ENCODE data around the gene ALG1L2. TPM values are rescaled to one million over a fixed set of nuclear protein-coding genes. Genes with fewer than 3 reads are reported as not detected.
"Not testable (repeated sequence)": the region's sequence is repeated elsewhere in the genome, so short reads cannot be mapped to it uniquely, and the experiment has no call there.

The ALG1L2 gene, protein sequence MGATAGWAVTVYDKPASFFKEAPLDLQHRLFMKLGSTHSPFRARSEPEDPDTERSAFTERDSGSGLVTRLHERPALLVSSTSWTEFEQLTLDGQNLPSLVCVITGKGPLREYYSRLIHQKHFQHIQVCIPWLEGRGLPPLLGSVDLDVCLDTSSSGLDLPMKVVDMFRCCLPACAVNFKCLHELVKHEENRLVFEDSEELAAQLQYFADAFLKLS
- polyA plus RNA-seq: 1.1 TPM

DNA sequence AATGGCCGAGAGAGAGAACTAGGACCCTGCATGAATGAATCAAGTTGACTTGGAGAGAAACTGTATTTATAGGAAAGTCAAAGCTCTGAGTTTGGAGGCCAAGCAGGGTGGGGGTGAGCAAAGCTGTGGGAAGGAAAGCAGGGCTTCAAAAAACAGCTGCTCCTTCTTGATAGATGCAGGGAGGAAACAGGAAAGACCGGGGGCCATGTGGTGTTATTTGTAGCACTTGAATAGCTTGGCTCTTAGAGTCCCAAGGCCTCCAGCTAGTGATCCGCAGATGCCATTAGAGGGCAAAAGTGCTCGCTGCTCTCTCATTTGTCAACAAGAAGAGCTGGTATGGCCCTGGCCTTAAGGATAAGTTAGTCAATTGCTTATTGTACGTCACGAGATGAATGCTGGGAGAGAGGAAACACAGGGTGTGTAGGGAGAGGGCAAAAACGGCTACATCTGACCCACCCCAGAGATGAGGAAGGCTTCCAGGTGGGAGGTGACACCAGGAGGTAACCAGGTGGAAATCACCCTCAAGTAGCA is at the start of gene ALG1L2:
Gene ALG1L2, plus strand, starts transcription at position 481 of the 531 bp plus-strand sequence. CDS start 186 bp downstream, outside the sequence.
- Mint-ChIP-seq H3K9me3 (no peaks in the 10 kb centered on the region), H3K4me1 (no peaks in the 10 kb centered on the region), H3K27ac (peak within 1 kb of the TSS in 1 of 3 donors; percentile 54), H3K36me3 (peaks cover 2% of the 10 kb centered on the region), H3K4me3 (no peak within 1 kb of the TSS), H3K27me3 (peaks cover 30% of the 10 kb centered on the region)

DNA sequence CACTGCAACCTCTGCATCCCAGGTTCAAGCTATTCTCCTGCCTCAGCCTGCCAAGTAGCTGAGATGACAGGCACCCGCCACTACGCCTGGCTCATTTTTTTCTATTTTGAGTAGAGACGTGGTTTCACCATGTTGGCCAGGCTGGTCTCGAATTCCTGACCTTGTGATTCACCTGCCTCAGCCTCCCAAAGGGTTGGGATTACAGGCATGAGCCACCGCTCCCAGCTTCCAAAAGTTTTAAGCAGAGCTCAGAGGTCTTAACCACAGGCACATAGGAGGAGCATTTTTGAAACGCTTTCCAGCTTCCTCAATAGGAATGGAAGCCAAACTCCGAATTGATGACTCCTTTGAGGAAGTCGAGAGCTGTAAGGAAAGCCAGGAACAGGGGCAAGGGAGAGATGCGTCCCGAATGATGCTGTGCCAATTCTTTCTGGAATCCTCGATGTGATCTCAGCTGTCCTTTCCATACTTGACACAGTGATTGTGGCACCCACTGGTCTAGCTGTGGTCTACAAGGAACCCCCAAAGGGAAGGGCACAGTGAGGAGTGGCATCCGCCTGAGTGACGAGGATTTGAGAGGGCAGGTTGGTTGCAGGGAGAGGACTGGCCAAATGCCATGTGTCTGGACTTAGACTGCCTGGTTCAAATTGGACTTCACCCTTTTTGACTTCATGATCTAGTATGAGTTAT is 44.4 kb upstream of the ALG1L2 start:
- H3K27ac Mint-ChIP-seq, H3K4me3 Mint-ChIP-seq: not testable (repeated sequence)

DNA sequence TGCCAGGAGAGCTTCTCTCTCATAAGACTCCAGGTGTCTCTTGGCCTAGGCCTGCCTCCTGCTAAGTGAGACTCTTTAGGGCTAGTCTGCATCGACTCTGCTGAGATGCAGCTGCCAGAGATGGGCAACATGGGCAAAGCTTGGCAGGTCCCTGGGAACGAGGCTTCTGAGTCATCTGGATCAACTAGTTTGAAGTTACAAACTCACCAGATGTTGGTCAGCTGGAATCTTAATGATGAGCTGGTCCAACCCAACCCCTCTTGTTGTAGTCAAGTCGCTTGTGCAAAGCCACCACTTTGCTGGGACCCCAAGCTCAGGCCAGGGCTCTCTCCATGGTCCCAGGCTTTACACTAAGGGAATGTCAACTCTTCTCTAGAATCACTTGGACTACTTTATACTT is 38.9 kb upstream of the ALG1L2 start:
- not testable (repeated sequence) for H3K36me3 Mint-ChIP-seq, H3K9me3 Mint-ChIP-seq, H3K4me3 Mint-ChIP-seq, H3K27me3 Mint-ChIP-seq
- Mint-ChIP-seq H3K4me1 (peaks cover 0 to 11% (median 11%) of the 10 kb centered on the region in 3 donors), H3K27ac (peak overlapping the region in 1 of 3 donors; percentile 31)

More for the DNA sequence above, 44.4 kb upstream of the ALG1L2 start:
- not testable (repeated sequence) for H3K27me3 Mint-ChIP-seq, H3K36me3 Mint-ChIP-seq, H3K9me3 Mint-ChIP-seq, H3K4me1 Mint-ChIP-seq

DNA sequence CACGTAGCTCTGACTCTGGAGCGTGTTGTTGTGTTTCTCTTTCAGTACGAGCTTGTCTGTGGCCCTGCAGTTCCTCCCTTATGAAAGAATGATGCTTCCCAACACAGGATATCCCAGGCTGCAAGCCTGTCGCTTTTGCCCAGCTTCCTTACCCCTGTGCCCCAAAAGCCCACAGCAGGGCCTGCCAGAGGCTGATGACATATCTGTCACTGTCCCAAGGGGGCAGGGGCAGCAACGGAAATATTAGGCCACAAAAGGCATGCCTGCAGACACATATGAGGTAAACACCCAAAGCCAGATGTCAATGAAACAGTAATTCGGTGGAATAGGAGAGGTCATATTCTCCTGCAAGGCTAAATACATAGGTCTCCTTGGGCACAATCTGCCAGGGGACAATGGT is 38.0 kb upstream of the ALG1L2 start:
- Mint-ChIP-seq H3K4me1 (peaks cover 0 to 11% (median 11%) of the 10 kb centered on the region in 3 donors), H3K4me3 (peak overlapping the region in 1 of 4 donors; percentile 25)
- H3K9me3 Mint-ChIP-seq, H3K27ac Mint-ChIP-seq, H3K36me3 Mint-ChIP-seq, H3K27me3 Mint-ChIP-seq: not testable (repeated sequence)

DNA sequence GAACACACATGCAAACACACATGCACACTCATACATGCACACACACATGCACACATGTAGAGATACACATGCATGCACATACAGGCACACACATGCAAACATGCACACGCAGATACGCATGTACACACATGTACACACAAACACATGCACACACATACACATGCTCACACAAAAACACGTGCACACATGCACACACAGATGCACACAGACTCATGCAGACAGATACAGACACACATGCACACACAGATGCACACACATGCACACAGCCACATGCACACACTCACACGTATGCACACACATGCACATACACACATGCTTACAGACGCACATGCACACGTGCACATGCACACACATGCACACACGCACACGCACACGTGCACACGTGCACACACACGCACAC is 37.3 kb upstream of the ALG1L2 start:
- H3K4me1 Mint-ChIP-seq: peaks cover 0 to 11% (median 11%) of the 10 kb centered on the region in 3 donors

DNA sequence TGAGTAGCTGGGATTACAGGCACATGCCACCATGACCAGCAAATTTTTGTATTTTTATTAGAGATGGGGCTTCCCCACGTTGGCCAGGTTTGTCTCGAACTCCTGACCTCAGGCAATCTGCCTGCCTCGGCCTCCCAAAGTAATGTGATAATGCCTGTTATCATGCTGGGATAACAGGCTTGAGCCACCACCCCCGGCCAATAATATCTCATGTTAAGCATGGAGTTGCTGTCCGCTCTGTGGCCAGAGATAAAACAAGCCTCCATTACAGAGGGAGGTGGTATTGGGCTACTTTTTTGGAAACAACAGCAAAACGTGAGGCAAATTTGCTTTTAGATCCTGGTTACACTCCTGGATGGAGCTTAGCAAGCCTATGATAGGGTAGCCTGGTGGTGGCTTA is 32.9 kb upstream of the ALG1L2 start:
- no peaks in the 10 kb centered on the region for H3K9me3 Mint-ChIP-seq
- peaks cover 2% of the 10 kb centered on the region for H3K27me3 Mint-ChIP-seq
- H3K4me1 Mint-ChIP-seq: peaks cover 0 to 6% (median 6%) of the 10 kb centered on the region in 3 donors
- H3K27ac Mint-ChIP-seq: no peak overlapping the region
- H3K36me3 Mint-ChIP-seq: no peaks in the 10 kb centered on the region
- H3K4me3 Mint-ChIP-seq: no peak overlapping the region

More for the DNA sequence above, 37.3 kb upstream of the ALG1L2 start:
- Mint-ChIP-seq H3K4me3 (no peak overlapping the region), H3K27me3 (peaks cover 7% of the 10 kb centered on the region), H3K36me3 (no peaks in the 10 kb centered on the region), H3K27ac (peak overlapping the region in 1 of 3 donors; percentile 15), H3K9me3 (no peaks in the 10 kb centered on the region)

DNA sequence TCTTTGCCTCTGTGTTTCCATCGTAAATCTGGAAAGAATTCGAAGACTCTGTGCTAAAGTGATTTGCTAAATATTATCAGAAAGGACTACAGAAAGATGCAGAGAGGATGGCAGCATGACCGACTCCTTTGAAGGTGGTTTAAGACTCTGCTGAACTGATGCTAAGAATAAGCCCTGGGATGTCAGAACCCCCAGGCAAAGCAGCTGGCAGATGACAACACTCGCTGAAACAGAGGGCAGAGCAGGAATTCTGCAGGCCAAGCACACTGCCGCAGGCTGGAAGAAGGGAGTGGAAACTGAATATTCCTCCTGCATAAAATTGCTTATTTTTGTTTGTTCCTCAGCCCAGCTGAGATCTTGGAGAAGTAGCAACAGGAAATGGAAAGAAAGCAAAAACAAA is 29.3 kb upstream of the ALG1L2 start:
- H3K9me3 Mint-ChIP-seq, H3K4me3 Mint-ChIP-seq, H3K4me1 Mint-ChIP-seq, H3K27me3 Mint-ChIP-seq, H3K27ac Mint-ChIP-seq, H3K36me3 Mint-ChIP-seq: not testable (repeated sequence)

DNA sequence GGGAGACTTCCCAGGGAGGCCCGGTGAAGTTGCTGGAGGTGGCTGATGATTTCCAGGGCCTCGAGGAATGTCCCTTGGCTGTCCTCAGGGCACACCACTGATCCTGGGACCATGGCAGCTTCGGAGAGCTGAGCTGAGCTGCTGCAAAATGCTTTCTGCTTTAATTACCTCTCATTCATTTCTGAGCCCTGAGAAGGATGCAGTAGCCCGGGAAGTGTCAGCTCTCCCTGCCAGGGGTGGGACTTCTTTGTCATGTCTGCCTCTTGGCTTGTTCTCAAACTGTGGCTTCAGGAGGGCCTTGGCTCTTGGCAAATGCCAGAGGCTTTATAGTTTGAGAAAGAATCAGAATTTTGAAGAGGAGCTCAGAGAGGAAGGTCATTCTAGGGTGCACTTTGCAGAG is 28.7 kb upstream of the ALG1L2 start:
- H3K36me3 Mint-ChIP-seq, H3K4me3 Mint-ChIP-seq, H3K27me3 Mint-ChIP-seq, H3K9me3 Mint-ChIP-seq, H3K27ac Mint-ChIP-seq, H3K4me1 Mint-ChIP-seq: not testable (repeated sequence)

DNA sequence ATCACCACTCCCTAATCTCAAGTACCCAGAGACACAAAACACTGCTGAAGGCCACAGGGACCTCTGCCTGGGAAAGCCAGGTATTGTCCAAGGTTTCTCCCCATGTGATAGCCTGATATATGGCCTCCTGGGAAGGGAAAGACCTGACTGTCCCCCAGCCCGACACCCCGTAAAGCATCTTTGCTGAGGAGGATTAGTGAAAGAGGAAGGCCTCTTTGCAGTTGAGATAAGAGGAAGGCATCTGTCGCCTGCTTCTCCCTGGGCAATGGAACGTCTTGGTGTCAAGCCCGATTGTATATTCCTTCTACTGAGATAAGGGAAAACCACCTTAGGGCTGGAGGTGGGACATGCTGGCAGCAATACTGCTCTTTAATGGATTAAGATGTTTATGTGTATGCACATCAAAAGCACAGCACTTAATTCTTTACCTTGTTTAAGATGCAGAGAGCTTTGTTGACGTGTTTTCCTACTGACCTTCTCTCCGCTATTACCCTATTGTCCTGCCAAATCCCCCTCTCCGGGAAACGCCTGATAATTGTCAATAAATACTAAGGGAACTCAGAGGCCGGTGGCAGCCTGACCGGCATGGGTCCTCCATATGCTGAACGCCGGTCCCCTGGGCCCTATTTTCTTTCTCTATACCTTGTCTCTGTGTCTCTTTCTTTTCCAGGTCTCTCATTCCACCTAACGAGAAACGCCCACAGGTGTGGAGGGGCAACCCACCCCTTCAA is 23.9 kb upstream of the ALG1L2 start:
- not testable (repeated sequence) for H3K36me3 Mint-ChIP-seq, H3K4me1 Mint-ChIP-seq, H3K4me3 Mint-ChIP-seq, H3K27ac Mint-ChIP-seq, H3K9me3 Mint-ChIP-seq
- H3K27me3 Mint-ChIP-seq: peaks cover 23% of the 10 kb centered on the region

DNA sequence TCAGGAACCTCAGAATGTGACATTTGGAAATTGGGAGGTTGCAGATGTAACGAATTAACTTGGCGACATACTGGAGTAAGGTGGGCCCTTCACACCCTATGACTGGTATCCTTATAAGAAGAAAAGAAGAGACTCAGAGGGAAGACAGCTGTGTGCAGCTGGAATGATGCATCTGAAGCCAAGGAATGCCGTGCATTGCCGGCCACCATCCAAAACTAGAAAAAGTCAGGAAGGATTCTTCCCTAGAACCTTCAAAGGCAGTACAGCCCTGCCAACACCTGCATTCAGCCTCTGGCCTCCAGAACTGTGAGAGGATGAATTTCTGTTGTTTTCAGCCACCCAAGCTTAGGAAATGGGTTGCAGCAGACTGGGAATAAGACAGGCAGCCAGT is 23.4 kb upstream of the ALG1L2 start:
- H3K4me3 Mint-ChIP-seq, H3K4me1 Mint-ChIP-seq, H3K9me3 Mint-ChIP-seq, H3K27ac Mint-ChIP-seq, H3K36me3 Mint-ChIP-seq: not testable (repeated sequence)
- peaks cover 23% of the 10 kb centered on the region for H3K27me3 Mint-ChIP-seq

DNA sequence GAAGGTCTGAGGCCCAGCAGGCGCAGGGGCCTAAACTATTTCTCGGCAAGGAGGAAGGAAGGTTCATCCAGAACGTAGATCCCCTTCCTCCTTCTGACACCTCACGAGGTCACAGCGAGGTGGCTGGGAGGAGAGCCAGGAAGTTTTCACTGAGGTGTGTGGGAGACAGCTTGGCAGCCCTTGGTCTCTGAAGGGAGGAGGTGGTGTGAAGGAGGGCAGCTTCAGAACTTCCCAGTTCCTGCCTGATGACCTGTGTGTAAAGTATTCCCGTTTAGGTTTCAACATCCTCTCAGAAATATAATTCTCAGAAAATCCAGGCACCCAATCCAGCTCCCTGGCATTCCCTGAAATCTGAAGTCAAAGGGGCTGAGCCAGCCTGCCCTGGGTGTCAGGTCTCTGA is 22.9 kb upstream of the ALG1L2 start:
- not testable (repeated sequence) for H3K4me1 Mint-ChIP-seq, H3K27ac Mint-ChIP-seq, H3K36me3 Mint-ChIP-seq, H3K4me3 Mint-ChIP-seq, H3K9me3 Mint-ChIP-seq
- peaks cover 23% of the 10 kb centered on the region for H3K27me3 Mint-ChIP-seq

DNA sequence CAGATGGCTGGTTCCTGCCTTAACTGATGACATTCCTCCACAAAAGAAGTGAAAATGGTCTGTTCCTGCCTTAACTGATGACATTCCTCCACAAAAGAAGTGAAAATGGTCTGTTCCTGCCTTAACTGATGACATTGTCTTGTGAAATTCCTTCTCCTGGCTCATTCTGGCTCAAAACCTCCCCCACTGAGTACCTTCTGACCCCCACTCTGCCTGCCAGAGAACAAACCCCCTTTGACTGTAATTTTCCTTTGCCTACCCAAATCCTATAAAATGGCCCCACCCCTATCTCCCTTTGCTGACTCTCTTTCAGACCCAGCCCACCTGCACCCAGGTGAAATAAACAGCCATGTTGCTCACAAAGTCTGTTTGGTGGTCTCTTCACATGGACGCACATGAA is 22.5 kb upstream of the ALG1L2 start:
- H3K27me3 Mint-ChIP-seq: peaks cover 23% of the 10 kb centered on the region
- H3K9me3 Mint-ChIP-seq, H3K4me3 Mint-ChIP-seq, H3K27ac Mint-ChIP-seq, H3K36me3 Mint-ChIP-seq, H3K4me1 Mint-ChIP-seq: not testable (repeated sequence)

DNA sequence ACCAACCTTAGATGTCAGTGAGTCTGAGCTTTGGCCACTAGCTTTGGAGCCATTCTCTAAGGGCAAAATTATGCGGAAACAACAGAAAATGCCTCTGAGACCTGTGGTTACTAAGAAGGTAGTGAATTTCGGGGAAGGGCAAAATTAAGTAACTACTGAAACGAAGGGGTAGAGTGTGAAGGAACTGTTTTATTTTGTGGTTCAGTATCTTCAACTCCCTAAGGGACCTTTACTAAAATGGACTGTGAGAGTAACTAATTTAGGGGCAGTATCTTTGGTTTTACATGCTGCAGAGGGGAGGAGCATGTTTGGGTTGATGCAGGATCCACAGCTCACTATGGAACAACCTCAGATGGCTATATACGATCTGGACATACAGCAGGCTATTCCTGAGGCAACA is 8.0 kb upstream of the ALG1L2 start:
- Mint-ChIP-seq H3K27ac (no peak overlapping the region), H3K36me3 (no peaks in the 10 kb centered on the region), H3K9me3 (peaks cover 0 to 4% (median 2%) of the 10 kb centered on the region in 3 donors), H3K4me3 (no peak overlapping the region), H3K4me1 (no peaks in the 10 kb centered on the region), H3K27me3 (peaks cover 39% of the 10 kb centered on the region)

DNA sequence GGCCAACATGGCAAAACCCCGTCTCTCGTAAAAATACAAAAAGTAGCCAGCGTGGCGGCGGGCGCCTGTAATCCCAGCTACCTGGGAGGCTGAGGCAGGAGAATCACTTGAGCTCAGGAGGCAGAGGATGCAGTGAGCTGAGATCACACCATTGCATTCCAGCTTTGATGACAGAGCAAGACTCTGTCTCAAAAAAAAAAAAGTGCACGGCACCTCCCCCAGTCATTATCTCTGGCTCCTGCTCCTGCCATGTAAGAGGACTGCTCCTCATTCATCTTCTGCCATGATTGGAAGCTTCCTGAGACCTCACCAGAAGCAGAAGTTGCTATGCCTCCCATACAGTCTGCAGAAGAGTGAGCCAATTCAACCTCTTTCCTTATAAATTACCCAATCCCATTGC is 4.0 kb upstream of the ALG1L2 start:
- H3K4me3 Mint-ChIP-seq: no peak overlapping the region
- H3K27ac Mint-ChIP-seq: no peak overlapping the region
- peaks cover 0 to 2% (median 2%) of the 10 kb centered on the region in 3 donors for H3K9me3 Mint-ChIP-seq
- no peaks in the 10 kb centered on the region for H3K4me1 Mint-ChIP-seq
- peaks cover 2% of the 10 kb centered on the region for H3K36me3 Mint-ChIP-seq
- H3K27me3 Mint-ChIP-seq: peaks cover 45% of the 10 kb centered on the region

DNA sequence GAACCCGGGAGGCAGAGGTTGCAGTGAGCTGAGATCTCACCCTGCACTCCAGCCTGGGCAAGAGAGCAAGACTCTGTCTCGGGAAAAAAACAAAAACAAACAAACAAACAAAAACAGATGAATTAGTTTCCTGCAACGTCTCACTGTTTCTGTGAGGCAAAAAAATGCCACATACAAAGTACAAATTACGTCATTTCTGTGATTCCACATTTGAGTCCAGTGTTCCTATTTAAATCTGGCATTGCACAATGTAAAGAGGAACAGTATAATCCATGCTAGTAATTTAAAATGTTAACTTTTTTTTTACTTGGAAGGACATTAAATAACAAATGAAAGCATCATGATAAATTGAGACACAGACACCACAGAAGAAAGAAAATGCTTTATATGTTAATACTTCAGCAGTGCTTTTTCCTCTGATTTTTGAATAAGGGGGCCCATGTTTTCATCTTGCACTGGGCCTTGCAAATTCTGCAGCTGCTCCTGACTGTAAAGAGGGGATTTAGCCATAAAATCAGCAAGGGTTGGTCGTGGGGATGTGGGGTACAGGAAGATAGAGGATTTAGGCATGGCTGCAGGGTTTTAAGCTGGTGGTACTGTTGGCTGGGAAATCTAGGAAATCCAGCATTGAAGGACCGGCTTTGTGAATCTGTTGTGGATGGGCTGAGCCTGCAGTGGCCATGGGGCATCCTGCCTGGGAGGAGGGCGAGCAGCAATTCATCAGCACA is 1.9 kb downstream of the ALG1L2 start:
- H3K9me3 Mint-ChIP-seq, H3K27ac Mint-ChIP-seq, H3K36me3 Mint-ChIP-seq, H3K4me3 Mint-ChIP-seq, H3K4me1 Mint-ChIP-seq: not testable (repeated sequence)
- H3K27me3 Mint-ChIP-seq: peaks cover 27% of the 10 kb centered on the region
